Suprapubic skin (tissue), 4 donors: ENCODE data around the gene KANK4. TPM values are rescaled to one million over a fixed set of nuclear protein-coding genes. Genes with fewer than 3 reads are reported as not detected.

Experiments used
- DNase-seq, 2 donors: peaks; one replicate each; pipeline ENCODE4 v3.0.0-alpha.2; 2019; ENCODE audit warnings: low spot score in 2 of 2
- H3K27ac ChIP-seq: fragments of 200-600 bp; sonication (generic); one replicate; pipeline ENCODE4 v1.5.1; 2019
- H3K27me3 ChIP-seq: fragments of 200-600 bp; sonication (generic); one replicate; pipeline ENCODE4 v1.5.1; 2019
- H3K36me3 ChIP-seq: fragments of 200-600 bp; sonication (generic); one replicate; pipeline ENCODE4 v1.5.1; 2019
- H3K4me1 ChIP-seq: fragments of 200-600 bp; sonication (generic); one replicate; pipeline ENCODE4 v1.5.1; 2019
- H3K4me3 ChIP-seq: fragments of 200-600 bp; sonication (generic); one replicate; pipeline ENCODE4 v1.5.1; 2019; ENCODE audit warnings: mild to moderate bottlenecking
- H3K9me3 ChIP-seq: fragments of 200-600 bp; sonication (generic); one replicate; pipeline ENCODE4 v1.5.1; 2019
- CTCF ChIP-seq, 2 donors: fragments of 200-600 bp in 1 of 2; fragments of 450-650 bp in 1 of 2; sonication (generic) in 1 of 2; IDR thresholded peaks; one replicate each; pipeline ENCODE4 v1.5.1; 2016 to 2019; ENCODE audit warnings: antibody characterized with exemption in 2 of 2, mild to moderate bottlenecking in 1 of 2, moderate library complexity in 1 of 2
- EP300 ChIP-seq: sonication (generic); formaldehyde crosslinking; IDR thresholded peaks from one replicate; pipeline ENCODE4 v1.6.1; 2017; ENCODE audit warnings: antibody characterized with exemption
- POLR2A ChIP-seq, 2 donors: fragments of 450-650 bp; IDR thresholded peaks; one replicate each; pipeline ENCODE4 v1.6.1; 2017; ENCODE audit warnings: antibody characterized with exemption in 2 of 2, mild to moderate bottlenecking in 2 of 2, moderate library complexity in 2 of 2
- POLR2AphosphoS5 ChIP-seq, 3 donors: sonication (generic); formaldehyde crosslinking; IDR thresholded peaks; one replicate each; pipeline ENCODE4 v1.6.1; 2017; ENCODE audit warnings: antibody characterized with exemption in 3 of 3
- WGBS: methylation state at CpG from one replicate; pipeline ENCODE4 v1.1.5; 2018; 5-methylcytosine and 5-hydroxymethylcytosine counted together
- total RNA-seq, 4 donors: library from RNA; depleted of rRNA; stranded (reverse); fragments of >200 nt; gene quantifications; one replicate each; pipeline ENCODE4 v1.1.0, GENCODE V29; 2016

Gene KANK4
- total RNA-seq, 4 donors from 2014 or later, result 0.16 to 1.3 (median 0.54) TPM

- Histone ChIP-seq H3K4me3 (no peak overlapping the region), H3K4me1 (no peaks in the 10 kb centered on the region), H3K27ac (no peak overlapping the region), H3K36me3 (no peaks in the 10 kb centered on the region), H3K27me3 (no peaks in the 10 kb centered on the region), H3K9me3 (no peaks in the 10 kb centered on the region)
- WGBS, result 88% methylated on average over 13 of the region's 13 CpGs
- DNase-seq, result no peak
- TF ChIP-seq CTCF (IDR thresholded peaks at IDR 0.05) (no peak), POLR2A (IDR thresholded peaks at IDR 0.05) (no peak), EP300 (no peak), POLR2AphosphoS5 (IDR thresholded peaks at IDR 0.05) (no peak)
Measured at GRCh38 chr1:62263814-62264353, 55.4 kb downstream of the KANK4 start.

GRCh38 chr1:62263006-62263813 lies 56.0 kb downstream of the KANK4 start:
- Histone ChIP-seq H3K4me1 (no peaks in the 10 kb centered on the region), H3K27me3 (no peaks in the 10 kb centered on the region), H3K4me3 (no peak overlapping the region), H3K36me3 (no peaks in the 10 kb centered on the region), H3K27ac (no peak overlapping the region), H3K9me3 (no peaks in the 10 kb centered on the region)
- 71% methylated on average over 19 of the region's 19 CpGs for WGBS
- no peak for TF ChIP-seq EP300
- no peak for TF ChIP-seq POLR2A (IDR thresholded peaks at IDR 0.05)
- no peak for TF ChIP-seq CTCF (IDR thresholded peaks at IDR 0.05)
- no peak for DNase-seq

- Histone ChIP-seq H3K4me3 (no peak overlapping the region), H3K9me3 (no peaks in the 10 kb centered on the region), H3K4me1 (no peaks in the 10 kb centered on the region), H3K36me3 (no peaks in the 10 kb centered on the region), H3K27ac (no peak overlapping the region), H3K27me3 (no peaks in the 10 kb centered on the region)
- DNase-seq, result no peak
- WGBS, result 91% methylated on average over 3 of the region's 3 CpGs
- TF ChIP-seq POLR2AphosphoS5 (IDR thresholded peaks at IDR 0.05) (no peak), EP300 (no peak), CTCF (IDR thresholded peaks at IDR 0.05) (no peak), POLR2A (IDR thresholded peaks at IDR 0.05) (no peak)
Measured at GRCh38 chr1:62260688-62261087, 58.5 kb downstream of the KANK4 start.

- Histone ChIP-seq H3K27me3 (no peaks in the 10 kb centered on the region), H3K36me3 (no peaks in the 10 kb centered on the region), H3K4me1 (no peaks in the 10 kb centered on the region), H3K27ac (no peak overlapping the region), H3K4me3 (no peak overlapping the region), H3K9me3 (no peaks in the 10 kb centered on the region)
- DNase-seq, result no peak
- TF ChIP-seq POLR2A (IDR thresholded peaks at IDR 0.05) (no peak), POLR2AphosphoS5 (IDR thresholded peaks at IDR 0.05) (no peak), CTCF (IDR thresholded peaks at IDR 0.05) (no peak), EP300 (no peak)
- 94% methylated on average over 4 of the region's 4 CpGs for WGBS
Measured at GRCh38 chr1:62259551-62259950, 59.7 kb downstream of the KANK4 start.

DNA sequence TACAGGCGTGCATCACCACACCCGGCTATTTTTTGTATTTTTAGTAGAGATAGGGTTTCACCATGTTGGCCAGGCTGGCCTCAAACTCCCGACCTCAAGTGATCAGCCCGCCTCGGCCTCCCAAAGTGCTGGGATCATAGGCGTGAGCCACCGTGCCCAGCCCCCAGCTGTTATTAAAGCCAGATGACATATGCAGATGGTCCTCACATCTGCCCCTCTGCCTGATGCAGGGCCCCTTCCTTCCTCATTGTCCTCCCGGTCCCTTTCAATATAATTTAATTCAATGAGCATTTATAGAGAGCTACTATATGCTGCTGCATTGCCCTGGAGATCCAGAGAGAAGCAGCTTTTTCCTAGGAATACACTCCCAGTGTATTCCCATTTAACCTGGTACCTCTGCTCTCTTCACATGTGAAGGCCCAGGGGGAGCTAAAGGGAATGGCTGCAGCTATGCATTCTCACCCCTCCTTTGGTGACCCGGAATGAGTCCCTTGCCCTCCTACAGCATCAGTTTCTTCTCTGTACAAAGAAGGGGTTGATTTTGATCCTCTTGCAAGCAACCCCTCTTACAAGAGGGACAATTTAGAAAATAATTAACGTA lies 69.0 kb downstream of the KANK4 start:
- no peaks in the 10 kb centered on the region for H3K4me1 ChIP-seq
- TF ChIP-seq POLR2A (IDR thresholded peaks at IDR 0.05), result no peak
- TF ChIP-seq EP300, result no peak
- no peaks in the 10 kb centered on the region for H3K36me3 ChIP-seq
- no peak for DNase-seq
- H3K27me3 ChIP-seq, result no peaks in the 10 kb centered on the region
- H3K27ac ChIP-seq, result no peak overlapping the region
- no peaks in the 10 kb centered on the region for H3K9me3 ChIP-seq
- 71% methylated on average over 10 of the region's 10 CpGs for WGBS
- H3K4me3 ChIP-seq, result no peak overlapping the region
